BE2C (cell line): ENCODE measurements around the gene DUOXA2.
"Not testable (repeated sequence)": the region's sequence is repeated elsewhere in the genome, so short reads cannot be mapped to it uniquely, and the experiment has no call there.

Experiments used
- DNase-seq: peaks from one replicate; pipeline ENCODE4 v3.0.0-alpha.2; 2020
- H3K27me3 ChIP-seq: fragments of 250-450 bp; sonication (Bioruptor Pico); 2 replicates; pipeline ENCODE4 v1.5.1; 2020; ENCODE audit warnings: mild to moderate bottlenecking
- H3K36me3 ChIP-seq: fragments of 250-450 bp; sonication (Bioruptor Pico); 2 replicates; pipeline ENCODE4 v1.5.1; 2020; ENCODE audit warnings: mild to moderate bottlenecking
- H3K4me1 ChIP-seq: fragments of 250-450 bp; sonication (Bioruptor Pico); 2 replicates; pipeline ENCODE4 v1.5.1; 2020
- H3K4me3 ChIP-seq: 2 replicates; pipeline ENCODE4 v1.5.1; 2011; ENCODE audit warnings: low read depth, low read length
- H3K9me3 ChIP-seq: fragments of 250-450 bp; sonication (Bioruptor Pico); 2 replicates; pipeline ENCODE4 v1.5.1; 2020
- TF ChIP-seq, protein P1 (sequence below): IDR thresholded peaks from 2 replicates; pipeline ENCODE4 v1.5.1; 2012; ENCODE audit warnings: mild to moderate bottlenecking, low read depth, low read length

Gene DUOXA2

DNA sequence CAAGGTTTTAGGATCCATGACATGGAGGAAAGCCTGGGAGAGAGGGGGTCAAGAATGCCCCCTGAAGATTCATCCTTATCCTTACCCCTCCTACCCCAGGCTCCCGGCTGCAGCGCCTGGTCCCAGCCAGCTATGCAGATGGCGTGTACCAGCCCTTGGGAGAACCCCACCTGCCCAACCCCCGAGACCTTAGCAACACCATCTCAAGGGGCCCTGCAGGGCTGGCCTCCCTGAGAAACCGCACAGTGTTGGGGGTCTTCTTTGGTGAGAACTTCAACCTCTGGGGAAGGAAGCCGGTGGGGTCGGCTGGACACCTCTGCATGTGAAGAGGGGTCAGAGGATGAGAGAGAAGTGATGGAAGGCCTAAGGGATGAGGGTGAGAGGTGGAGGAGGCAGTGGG, 19.9 kb downstream of the DUOXA2 start:
- no peaks in the 10 kb centered on the region for H3K36me3 ChIP-seq
- H3K4me1 ChIP-seq, result peaks cover 22% of the 10 kb centered on the region
- no peak for DNase-seq
- TF ChIP-seq, protein P1, sequence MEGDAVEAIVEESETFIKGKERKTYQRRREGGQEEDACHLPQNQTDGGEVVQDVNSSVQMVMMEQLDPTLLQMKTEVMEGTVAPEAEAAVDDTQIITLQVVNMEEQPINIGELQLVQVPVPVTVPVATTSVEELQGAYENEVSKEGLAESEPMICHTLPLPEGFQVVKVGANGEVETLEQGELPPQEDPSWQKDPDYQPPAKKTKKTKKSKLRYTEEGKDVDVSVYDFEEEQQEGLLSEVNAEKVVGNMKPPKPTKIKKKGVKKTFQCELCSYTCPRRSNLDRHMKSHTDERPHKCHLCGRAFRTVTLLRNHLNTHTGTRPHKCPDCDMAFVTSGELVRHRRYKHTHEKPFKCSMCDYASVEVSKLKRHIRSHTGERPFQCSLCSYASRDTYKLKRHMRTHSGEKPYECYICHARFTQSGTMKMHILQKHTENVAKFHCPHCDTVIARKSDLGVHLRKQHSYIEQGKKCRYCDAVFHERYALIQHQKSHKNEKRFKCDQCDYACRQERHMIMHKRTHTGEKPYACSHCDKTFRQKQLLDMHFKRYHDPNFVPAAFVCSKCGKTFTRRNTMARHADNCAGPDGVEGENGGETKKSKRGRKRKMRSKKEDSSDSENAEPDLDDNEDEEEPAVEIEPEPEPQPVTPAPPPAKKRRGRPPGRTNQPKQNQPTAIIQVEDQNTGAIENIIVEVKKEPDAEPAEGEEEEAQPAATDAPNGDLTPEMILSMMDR, result no peak
- H3K9me3 ChIP-seq, result no peaks in the 10 kb centered on the region
- no peak overlapping the region for H3K4me3 ChIP-seq
- H3K27me3 ChIP-seq, result no peaks in the 10 kb centered on the region; the same call in 1 of the 2 replicates

DNA sequence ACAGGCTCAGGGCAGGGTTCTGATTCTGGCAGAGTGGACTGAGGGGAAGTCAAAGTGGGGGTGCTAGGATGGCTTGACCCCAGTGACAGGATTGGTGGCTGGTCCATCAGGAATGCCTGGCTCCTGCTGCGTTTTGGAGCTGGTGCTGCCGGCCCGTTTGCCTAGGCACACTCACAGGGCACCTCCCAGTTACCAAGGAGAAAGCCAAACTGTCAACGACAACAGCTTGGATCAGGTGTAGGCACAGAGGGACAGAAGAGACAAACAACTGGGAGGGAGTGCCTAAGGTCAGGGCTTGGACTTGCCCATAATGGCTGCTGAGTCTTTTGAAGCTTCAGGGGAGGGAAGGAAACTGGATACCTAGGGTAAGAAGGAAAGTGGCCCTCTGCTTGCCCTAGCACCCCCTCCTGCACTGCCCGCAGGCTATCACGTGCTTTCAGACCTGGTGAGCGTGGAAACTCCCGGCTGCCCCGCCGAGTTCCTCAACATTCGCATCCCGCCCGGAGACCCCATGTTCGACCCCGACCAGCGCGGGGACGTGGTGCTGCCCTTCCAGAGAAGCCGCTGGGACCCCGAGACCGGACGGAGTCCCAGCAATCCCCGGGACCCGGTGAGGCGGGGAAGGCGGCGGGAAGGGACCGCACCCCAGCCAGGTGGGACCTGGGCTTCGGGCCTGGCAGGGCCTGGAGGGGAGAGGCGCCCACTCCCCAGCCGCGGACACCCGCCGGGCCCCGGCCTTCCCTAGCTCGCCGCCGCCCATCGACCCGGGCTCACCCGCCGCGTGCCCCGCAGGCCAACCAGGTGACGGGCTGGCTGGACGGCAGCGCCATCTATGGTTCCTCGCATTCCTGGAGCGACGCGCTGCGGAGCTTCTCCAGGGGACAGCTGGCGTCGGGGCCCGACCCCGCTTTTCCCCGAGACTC, 20.8 kb downstream of the DUOXA2 start:
- DNase-seq, result no peak
- H3K4me3 ChIP-seq, result no peak overlapping the region

DNA sequence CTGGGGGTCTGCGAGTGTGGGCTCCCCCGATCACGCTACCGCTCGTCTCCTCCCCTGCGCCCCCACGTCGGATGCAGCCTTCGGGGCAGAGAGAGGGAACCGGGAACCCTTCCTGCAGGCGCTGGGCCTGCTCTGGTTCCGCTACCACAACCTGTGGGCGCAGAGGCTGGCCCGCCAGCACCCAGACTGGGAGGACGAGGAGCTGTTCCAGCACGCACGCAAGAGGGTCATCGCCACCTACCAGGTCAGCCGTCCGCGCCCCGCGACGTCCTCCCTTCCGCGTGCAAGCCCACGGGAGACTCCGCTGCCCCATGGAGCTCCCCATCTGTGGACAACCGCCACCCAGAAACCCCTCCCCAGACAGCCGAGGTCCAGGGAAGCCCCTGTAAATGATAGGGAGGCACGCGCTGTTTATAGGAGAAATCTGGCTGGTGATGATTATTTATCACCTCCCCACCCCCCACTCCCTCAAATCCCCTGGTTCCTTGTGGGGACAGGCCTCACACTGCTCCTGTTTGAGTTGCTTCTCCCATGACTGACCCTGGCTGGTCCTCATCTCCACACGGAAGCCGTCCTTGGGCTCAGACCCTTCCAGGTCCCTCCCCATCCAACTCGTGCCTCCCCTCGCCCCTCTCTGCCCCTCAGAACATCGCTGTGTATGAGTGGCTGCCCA, 21.7 kb downstream of the DUOXA2 start:
- H3K4me3 ChIP-seq, H3K36me3 ChIP-seq, H3K27me3 ChIP-seq: not testable (repeated sequence)

More for the DNA sequence above, 20.8 kb downstream of the DUOXA2 start:
- Histone ChIP-seq H3K27me3 (no peaks in the 10 kb centered on the region; the same call in 1 of the 2 replicates), H3K36me3 (no peaks in the 10 kb centered on the region), H3K9me3 (no peaks in the 10 kb centered on the region), H3K4me1 (peaks cover 22% of the 10 kb centered on the region)
- TF ChIP-seq, protein P1, result no peak

DNA sequence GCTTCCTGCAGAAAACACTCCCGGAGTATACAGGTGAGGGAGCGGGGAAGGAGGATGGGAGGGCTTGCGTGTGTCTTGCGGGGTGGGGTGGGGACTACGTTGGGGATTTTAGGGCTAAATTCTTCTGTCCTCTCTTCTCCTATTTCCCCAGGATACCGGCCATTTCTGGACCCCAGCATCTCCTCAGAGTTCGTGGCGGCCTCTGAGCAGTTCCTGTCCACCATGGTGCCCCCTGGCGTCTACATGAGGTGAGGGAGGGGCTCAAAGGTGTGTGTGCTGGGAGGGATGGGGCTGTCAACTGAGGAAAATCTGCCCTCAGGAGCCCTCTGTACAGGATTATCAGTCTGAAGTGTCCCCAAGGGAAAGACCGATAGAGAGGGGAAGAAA, 22.2 kb downstream of the DUOXA2 start:
- H3K27me3 ChIP-seq, result no peaks in the 10 kb centered on the region; the same call in 1 of the 2 replicates
- no peaks in the 10 kb centered on the region for H3K9me3 ChIP-seq
- H3K4me3 ChIP-seq, result no peak overlapping the region

More for the DNA sequence above, 21.7 kb downstream of the DUOXA2 start:
- not testable (repeated sequence) for DNase-seq, H3K9me3 ChIP-seq
- peaks cover 22% of the 10 kb centered on the region for H3K4me1 ChIP-seq

DNA sequence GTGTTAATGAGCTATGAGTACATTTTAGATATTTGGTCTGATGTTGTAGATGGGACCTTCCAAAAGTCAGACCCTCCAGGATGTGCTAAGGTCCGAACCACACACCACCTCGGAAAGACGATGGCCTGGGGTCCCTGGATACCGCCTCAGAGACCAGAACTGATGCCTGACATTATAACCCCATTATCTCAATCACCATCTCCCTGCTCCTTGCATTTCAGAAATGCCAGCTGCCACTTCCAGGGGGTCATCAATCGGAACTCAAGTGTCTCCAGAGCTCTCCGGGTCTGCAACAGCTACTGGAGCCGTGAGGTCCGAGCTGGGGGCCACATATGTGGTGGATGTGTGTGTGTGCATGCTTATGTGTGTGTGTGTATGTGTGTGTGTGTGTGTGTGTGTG, 23.6 kb downstream of the DUOXA2 start:
- TF ChIP-seq, protein P1, result no peak
- no peak for DNase-seq
- H3K36me3 ChIP-seq, result no peaks in the 10 kb centered on the region
- peaks cover 10% of the 10 kb centered on the region for H3K4me1 ChIP-seq
- no peak overlapping the region for H3K4me3 ChIP-seq
- no peaks in the 10 kb centered on the region; the same call in 1 of the 2 replicates for H3K27me3 ChIP-seq
- no peaks in the 10 kb centered on the region for H3K9me3 ChIP-seq

More for the DNA sequence above, 22.2 kb downstream of the DUOXA2 start:
- TF ChIP-seq, protein P1, result no peak
- Histone ChIP-seq H3K4me1 (peaks cover 20% of the 10 kb centered on the region), H3K36me3 (no peaks in the 10 kb centered on the region)
- DNase-seq, result no peak

DNA sequence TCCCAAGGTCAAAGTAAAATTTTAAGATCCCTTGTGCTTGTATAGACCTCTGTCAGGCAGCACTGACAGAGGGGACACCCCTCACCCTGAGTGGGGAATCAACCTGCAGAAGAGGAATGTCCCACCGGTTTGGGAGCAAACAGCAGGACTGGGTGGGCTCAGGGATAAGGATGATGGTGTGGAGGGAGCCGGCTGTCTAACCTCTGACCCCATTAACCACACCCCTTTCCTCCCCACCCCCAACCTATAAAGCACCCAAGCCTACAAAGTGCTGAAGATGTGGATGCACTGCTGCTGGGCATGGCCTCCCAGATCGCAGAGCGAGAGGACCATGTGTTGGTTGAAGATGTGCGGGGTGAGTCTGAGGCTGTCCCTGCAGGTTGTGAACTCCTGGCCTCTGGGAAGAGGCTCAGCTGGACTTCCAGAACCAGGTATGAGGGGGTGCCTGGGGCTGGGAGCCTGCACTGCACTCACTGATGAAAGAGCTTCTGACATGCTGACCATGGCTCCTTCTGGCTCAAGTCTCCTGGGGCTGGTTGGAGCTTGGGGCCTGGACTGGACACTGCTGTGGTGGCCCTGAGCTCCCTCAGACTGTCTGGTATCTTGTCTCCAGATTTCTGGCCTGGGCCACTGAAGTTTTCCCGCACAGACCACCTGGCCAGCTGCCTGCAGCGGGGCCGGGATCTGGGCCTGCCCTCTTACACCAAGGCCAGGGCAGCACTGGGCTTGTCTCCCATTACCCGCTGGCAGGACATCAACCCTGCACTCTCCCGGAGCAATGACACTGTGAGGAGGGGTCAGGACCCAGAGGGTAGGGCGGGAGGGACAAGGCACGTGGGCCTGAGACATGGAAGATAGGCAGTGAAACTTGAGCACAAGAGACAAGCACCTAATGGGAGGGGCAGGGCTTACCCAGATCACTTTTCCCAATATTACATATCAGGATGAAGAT, 25.0 kb downstream of the DUOXA2 start:
- TF ChIP-seq, protein P1, result no peak
- DNase-seq, result no peak
- H3K36me3 ChIP-seq, result no peaks in the 10 kb centered on the region
- no peak overlapping the region for H3K4me3 ChIP-seq
- no peaks in the 10 kb centered on the region; the same call in none of the 2 replicates for H3K4me1 ChIP-seq
- H3K9me3 ChIP-seq, result no peaks in the 10 kb centered on the region
- no peaks in the 10 kb centered on the region for H3K27me3 ChIP-seq
